LNCaP clone FGC (cell line): Measurements from ENCODE around the gene R3HDM2.

Experiments used
- DNase-seq: peaks from one replicate; pipeline ENCODE4 v3.0.0-alpha.2; 2011; ENCODE audit warnings: low read depth
- H3K4me3 ChIP-seq: 2 replicates; pipeline ENCODE4 v1.5.1; 2011; ENCODE audit warnings: mild to moderate bottlenecking, low read depth, low read length, control low read depth
- TF ChIP-seq, protein P1 (sequence below): IDR thresholded peaks from 2 replicates; pipeline ENCODE4 v1.5.1; 2012; ENCODE audit warnings: mild to moderate bottlenecking; ENCODE audit not compliant: control insufficient read depth, insufficient read depth; ENCODE audit errors: extremely low read depth

R3HDM2 gene

GRCh38 chr12:57229634-57230380 is 201.0 kb downstream of the R3HDM2 start, which contains the start of gene SHMT2:
Gene SHMT2 (plus strand): TSS chr12:57229711. CDS start chr12:57229779, 68 bp downstream.
- H3K4me3 ChIP-seq = peak within 1 kb of the TSS; percentile 89
- DNase-seq = peak; percentile 81
- TF ChIP-seq, protein P1, sequence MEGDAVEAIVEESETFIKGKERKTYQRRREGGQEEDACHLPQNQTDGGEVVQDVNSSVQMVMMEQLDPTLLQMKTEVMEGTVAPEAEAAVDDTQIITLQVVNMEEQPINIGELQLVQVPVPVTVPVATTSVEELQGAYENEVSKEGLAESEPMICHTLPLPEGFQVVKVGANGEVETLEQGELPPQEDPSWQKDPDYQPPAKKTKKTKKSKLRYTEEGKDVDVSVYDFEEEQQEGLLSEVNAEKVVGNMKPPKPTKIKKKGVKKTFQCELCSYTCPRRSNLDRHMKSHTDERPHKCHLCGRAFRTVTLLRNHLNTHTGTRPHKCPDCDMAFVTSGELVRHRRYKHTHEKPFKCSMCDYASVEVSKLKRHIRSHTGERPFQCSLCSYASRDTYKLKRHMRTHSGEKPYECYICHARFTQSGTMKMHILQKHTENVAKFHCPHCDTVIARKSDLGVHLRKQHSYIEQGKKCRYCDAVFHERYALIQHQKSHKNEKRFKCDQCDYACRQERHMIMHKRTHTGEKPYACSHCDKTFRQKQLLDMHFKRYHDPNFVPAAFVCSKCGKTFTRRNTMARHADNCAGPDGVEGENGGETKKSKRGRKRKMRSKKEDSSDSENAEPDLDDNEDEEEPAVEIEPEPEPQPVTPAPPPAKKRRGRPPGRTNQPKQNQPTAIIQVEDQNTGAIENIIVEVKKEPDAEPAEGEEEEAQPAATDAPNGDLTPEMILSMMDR = no peak

- TF ChIP-seq, protein P1 = no peak
- no peak for DNase-seq
- peak overlapping the region; percentile 89 for H3K4me3 ChIP-seq
Measured at GRCh38 chr12:57229046-57229633, 201.7 kb downstream of the R3HDM2 start.

DNA sequence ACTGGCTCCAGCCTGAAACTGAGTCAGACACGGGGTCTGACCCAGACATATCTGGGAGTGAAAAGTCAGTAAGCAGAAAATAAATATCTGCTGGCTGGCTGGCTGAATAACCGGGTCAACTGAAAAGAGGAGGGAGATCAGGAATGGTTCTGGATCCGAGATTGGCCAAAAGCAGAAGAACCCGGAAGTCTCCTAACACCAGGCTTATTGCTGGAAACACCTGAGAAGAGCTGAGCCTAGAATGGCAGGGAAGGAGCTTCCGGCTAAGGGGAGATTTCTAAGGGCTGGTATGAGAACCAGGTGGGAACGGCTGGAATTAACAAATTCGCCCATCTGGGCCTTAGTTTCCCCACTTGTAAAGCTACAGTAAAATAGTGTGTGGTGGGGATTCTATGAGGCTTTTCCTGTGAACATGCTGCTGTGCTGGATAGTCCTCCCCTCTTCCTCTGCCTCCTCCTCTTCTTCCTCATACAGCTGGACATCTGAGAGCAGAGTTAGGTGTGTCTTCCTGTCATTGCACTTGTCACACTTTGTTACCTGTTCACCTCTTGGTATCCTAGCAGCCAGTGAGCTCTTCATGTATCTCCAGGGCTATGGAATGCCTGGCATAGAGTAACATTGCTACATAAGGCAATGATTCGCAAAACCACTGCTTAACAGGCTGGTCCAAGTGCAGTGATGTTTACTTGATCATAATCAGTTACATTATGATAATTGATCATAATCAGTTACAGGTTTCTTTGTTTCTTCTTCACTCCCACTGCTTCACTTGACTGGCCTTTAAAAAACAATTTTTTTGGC is 203.3 kb downstream of the R3HDM2 start:
- H3K4me3 ChIP-seq = no peak overlapping the region
- TF ChIP-seq, protein P1 = no peak
- DNase-seq = peak; percentile 65

DNA sequence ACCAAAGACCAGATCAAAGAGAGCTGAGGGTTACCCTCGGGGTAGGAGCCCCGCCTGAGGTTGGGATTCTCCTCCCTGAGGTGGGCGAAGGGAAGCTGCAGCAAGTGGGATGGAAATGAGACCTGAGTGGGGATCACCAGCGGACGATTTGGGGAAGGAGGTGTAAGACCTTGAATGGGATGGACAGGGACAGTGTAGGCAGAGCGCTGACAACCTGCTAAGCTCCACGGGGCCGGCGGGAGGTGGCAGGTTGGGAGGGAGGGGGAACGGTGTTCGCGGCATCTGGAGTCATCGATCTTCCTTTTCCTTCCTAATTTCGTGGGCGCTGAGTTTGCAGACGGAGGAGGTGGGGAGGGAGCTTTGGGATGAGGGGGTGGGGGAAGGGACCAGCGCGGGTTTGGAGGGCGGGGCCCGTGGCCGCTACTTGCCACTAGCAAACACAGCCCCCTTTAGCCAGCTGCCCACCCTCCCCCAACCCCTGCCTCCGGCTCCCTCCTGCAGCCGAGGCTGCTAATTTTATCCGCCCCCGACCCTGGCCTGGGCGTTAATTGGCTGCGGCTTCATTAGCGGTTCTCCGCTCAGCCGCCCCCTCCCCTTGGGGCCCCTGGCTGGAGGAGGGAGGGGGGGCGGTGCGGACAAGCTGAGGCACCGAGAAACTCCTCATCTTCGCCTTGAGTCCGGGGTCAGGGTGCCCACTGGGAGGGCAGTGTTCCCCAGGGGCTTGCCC is 204.1 kb downstream of the R3HDM2 start:
- DNase-seq = no peak
- no peak overlapping the region for H3K4me3 ChIP-seq
- TF ChIP-seq, protein P1 = no peak

DNA sequence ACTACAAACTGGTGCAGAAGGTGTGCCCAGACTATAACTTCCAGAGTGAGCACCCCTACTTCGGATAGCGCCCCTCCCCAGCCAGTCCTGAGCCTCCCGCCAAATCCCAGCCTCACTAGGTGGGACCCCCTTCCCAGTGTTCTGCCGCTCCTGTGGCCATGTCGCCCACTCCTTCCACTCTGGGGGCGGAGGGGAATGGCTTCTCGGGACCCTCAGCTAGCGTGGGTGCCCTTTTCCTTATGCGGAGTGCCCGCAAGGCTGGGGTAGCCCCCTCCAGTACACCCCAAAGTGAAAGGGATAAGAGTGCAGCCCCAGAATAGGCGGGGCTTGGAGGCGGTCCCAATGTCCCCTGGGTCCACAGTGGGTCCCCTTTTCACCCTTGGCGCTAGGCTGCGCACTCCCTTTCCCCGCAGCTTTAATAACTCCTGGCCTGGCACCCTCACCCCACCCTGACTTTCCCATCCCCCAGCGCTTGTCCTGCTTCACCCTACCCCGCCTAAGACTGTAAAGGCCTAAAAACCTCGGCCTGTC is 205.1 kb downstream of the R3HDM2 start:
- no peak for DNase-seq
- H3K4me3 ChIP-seq = no peak overlapping the region
- TF ChIP-seq, protein P1 = no peak

- DNase-seq = no peak
- TF ChIP-seq, protein P1 = no peak
- no peak overlapping the region for H3K4me3 ChIP-seq
Measured at GRCh38 chr12:57224973-57225679, 205.7 kb downstream of the R3HDM2 start.
